Dendritic cell treated with granulocyte-macrophage colony-stimulating factor and Interleukin-4, amounts not matched to agents 40 ng/mL and 50 ng/mL, for 4 days (primary cell): Measurements from ENCODE around the gene PODXL.

Experiments used
- H3K27ac Mint-ChIP-seq: one replicate; pipeline ENCODE4 v1.8.0; 2022; ENCODE audit warnings: mild to moderate bottlenecking, mixed read lengths
- H3K27me3 Mint-ChIP-seq: one replicate; pipeline ENCODE4 v1.8.0; 2022; ENCODE audit warnings: mild to moderate bottlenecking, mixed read lengths
- H3K36me3 Mint-ChIP-seq: one replicate; pipeline ENCODE4 v1.8.0; 2022; ENCODE audit warnings: low read depth, mixed read lengths
- H3K4me1 Mint-ChIP-seq: one replicate; pipeline ENCODE4 v1.8.0; 2022; ENCODE audit warnings: low read depth, mixed read lengths
- H3K4me3 Mint-ChIP-seq: one replicate; pipeline ENCODE4 v1.8.0; 2022; ENCODE audit warnings: mild to moderate bottlenecking, moderate library complexity, mixed read lengths
- H3K9me3 Mint-ChIP-seq: one replicate; pipeline ENCODE4 v1.8.0; 2022; ENCODE audit warnings: mixed read lengths
- intact Hi-C: fragments of 100-400 bp; cut with micrococcal nuclease; formaldehyde crosslinking; loops from one replicate; pipeline ENCODE4 v1.15.0; 2022

Gene PODXL

DNA sequence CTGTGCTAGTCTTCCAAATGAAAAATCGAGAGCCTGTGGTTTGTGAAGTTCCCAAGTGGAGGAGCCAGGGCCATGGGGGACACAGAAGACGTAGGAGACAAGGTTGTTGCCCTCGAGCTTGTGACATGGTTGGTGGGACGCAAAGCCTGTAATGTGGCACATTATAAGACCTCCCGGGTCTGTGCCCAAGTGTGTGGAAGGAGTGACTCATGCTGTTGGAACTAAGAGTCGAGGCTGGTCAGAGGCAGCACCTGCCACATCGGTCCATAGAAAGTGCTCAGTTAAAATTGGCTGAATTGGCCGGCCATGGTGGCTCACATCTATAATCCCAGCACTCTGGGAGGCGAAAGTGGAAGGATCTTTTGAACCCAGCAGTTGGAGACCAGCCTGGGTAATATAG lies 27.0 kb upstream of the PODXL start:
- peaks cover 4% of the 10 kb centered on the region for H3K27me3 Mint-ChIP-seq
- H3K4me3 Mint-ChIP-seq, result no peak overlapping the region
- no peaks in the 10 kb centered on the region for H3K9me3 Mint-ChIP-seq
- no peak overlapping the region for H3K27ac Mint-ChIP-seq
- H3K36me3 Mint-ChIP-seq, result no peaks in the 10 kb centered on the region
- H3K4me1 Mint-ChIP-seq, result no peaks in the 10 kb centered on the region
- intact Hi-C loops, result no loop called here

DNA sequence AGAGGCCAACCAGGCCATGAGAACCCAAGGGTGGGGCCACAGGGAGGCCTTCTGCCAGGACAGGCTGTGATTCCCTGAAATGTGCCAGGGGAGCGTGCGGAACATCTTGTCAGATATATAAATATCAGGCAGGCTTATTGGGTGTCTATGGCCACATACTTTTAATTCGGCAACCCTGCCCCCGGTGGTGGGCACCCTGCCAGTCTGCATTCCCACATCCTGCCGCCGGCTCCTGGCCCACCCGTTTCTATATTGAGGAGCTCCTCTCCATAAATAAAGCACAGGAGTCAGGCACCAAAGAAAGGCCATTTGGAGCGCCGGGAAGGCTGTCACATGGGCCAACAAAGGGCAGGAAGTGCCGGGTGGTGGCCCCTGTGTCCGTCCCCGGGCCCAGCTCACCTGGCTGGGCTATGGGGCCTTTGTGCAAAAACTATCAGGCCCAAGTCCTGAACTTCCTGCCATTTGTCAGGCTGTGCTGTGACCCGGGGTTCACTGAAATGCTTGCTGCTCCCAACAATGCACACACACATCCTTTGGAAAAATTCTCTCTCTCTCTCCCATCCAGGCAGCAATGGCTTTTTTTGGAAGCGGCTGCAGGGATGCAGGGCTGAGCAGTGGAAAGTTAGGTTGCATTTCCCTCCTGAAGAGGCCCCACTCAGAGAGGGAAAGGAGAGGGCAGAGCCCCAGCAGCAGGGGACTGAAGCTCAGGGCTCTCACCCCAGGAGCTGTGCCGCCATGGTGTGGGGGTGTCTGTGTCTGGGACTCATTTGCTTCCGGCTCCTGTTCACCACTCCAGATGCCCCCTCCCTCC lies 25.0 kb upstream of the PODXL start:
- no peaks in the 10 kb centered on the region for H3K9me3 Mint-ChIP-seq
- no peak overlapping the region for H3K27ac Mint-ChIP-seq
- H3K27me3 Mint-ChIP-seq, result peaks cover 4% of the 10 kb centered on the region
- intact Hi-C loops, result no loop called here
- no peaks in the 10 kb centered on the region for H3K36me3 Mint-ChIP-seq
- H3K4me1 Mint-ChIP-seq, result no peaks in the 10 kb centered on the region
- no peak overlapping the region for H3K4me3 Mint-ChIP-seq

DNA sequence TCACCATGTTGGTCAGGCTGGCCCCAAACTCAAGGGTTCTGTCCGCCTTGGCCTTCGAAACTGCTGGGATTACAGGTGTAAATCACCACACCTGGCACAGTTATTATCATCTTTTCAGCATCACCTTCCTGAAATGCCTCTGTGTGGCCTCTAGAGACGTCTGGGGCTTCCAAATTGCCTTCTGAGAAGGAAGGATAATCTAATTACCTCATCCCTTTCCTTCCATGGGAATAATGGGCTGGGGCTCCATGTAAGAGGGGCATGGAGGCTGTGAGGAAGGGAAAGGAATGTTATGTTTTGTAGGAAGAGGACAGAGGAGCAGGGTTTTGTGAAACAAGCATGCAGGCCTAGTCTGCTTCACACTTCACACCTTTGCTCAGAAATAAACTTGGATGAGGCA lies 22.2 kb upstream of the PODXL start:
- no peak overlapping the region for H3K4me3 Mint-ChIP-seq
- H3K4me1 Mint-ChIP-seq, result no peaks in the 10 kb centered on the region
- no peaks in the 10 kb centered on the region for H3K36me3 Mint-ChIP-seq
- no peaks in the 10 kb centered on the region for H3K9me3 Mint-ChIP-seq
- no peak overlapping the region for H3K27ac Mint-ChIP-seq
- intact Hi-C loops, result no loop called here
- peaks cover 4% of the 10 kb centered on the region for H3K27me3 Mint-ChIP-seq

DNA sequence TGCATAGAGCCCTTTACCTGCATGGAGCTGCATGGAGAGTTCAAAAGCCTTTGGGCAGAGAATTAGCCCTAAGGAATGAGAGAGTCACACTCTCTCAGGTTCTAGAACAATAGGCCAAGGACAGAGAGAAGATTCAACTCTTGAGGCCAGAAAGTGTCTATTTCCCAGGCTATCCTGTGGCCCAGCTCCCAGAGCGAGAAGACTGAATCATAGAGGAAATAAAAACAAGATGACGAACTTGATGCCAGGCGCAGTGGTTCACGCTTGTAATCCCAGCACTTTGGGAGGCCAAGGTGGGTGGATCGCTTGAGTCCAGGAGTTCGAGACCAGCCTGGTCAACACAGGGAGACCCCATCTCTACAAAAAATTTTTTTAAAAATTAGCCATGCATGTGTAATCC lies 18.3 kb upstream of the PODXL start:
- intact Hi-C loops, result no loop called here
- Mint-ChIP-seq H3K9me3 (no peaks in the 10 kb centered on the region), H3K36me3 (no peaks in the 10 kb centered on the region), H3K27ac (no peak overlapping the region), H3K27me3 (peaks cover 2% of the 10 kb centered on the region), H3K4me1 (no peaks in the 10 kb centered on the region), H3K4me3 (no peak overlapping the region)

DNA sequence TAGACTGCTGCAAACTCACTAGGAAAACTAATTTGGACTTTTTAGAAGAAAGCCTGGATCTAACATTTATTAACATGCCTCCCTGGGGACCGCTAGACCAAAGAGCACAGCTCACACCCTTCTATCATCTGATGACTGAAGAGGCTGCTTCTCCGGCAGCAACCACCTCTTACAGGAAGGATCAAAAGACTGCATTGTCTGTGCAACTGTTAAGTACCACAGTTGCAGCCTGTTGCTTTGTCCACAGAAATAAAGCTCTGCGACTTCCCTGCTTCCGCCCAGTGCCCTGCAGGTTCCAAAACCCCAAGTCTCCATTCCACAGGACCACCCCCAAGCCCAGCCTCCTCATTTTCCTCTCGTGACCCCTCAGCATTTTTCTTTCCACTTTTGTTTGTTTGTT lies 14.0 kb upstream of the PODXL start:
- Mint-ChIP-seq H3K27me3 (peaks cover 2% of the 10 kb centered on the region), H3K9me3 (no peaks in the 10 kb centered on the region), H3K4me3 (no peak overlapping the region), H3K36me3 (no peaks in the 10 kb centered on the region), H3K4me1 (no peaks in the 10 kb centered on the region), H3K27ac (no peak overlapping the region)
- intact Hi-C loops, result no loop called here

DNA sequence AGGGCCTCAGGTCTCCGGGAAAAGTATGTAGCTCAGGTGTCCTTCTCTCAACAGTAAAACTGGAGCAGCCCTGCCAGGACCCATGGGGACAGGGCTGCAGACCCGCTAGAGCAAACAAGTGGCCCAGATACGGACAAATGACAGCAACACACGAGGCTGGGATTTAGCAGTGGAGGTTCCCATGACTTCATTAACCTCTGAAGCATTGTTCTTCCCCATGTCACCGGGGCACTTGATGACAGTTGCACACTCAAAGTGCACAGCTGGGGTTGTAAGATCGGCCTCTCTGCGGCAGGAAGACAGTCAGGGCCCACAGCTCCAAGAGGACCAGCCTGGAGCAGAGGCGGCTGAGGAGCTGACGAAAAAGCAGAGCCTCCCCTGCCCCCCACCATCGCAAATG lies 12.5 kb upstream of the PODXL start:
- intact Hi-C loops, result no loop called here
- no peak overlapping the region for H3K4me3 Mint-ChIP-seq
- peaks cover 2% of the 10 kb centered on the region for H3K27me3 Mint-ChIP-seq
- no peaks in the 10 kb centered on the region for H3K36me3 Mint-ChIP-seq
- no peak overlapping the region for H3K27ac Mint-ChIP-seq
- H3K4me1 Mint-ChIP-seq, result no peaks in the 10 kb centered on the region
- H3K9me3 Mint-ChIP-seq, result no peaks in the 10 kb centered on the region

DNA sequence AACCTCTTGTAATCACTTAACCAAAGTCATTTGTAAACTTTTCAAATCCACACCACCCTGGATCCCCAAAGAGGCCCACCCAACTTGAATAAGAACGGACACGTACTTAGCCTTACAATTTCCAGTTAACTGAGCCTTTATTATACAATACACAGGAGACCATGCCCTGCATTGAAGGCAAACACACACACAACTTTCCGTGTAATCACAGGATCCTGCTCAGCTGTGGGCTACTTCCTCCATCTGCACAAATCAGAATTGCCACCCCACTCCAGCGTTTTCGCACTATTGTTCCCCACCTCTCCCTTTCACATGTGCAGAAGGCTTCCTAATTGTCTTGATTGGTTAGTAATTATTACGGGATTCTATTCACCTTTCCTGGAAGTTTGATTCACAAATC lies 12.1 kb upstream of the PODXL start:
- no peaks in the 10 kb centered on the region for H3K36me3 Mint-ChIP-seq
- intact Hi-C loops, result no loop called here
- H3K9me3 Mint-ChIP-seq, result no peaks in the 10 kb centered on the region
- H3K27ac Mint-ChIP-seq, result no peak overlapping the region
- no peak overlapping the region for H3K4me3 Mint-ChIP-seq
- no peaks in the 10 kb centered on the region for H3K4me1 Mint-ChIP-seq
- H3K27me3 Mint-ChIP-seq, result peaks cover 3% of the 10 kb centered on the region

DNA sequence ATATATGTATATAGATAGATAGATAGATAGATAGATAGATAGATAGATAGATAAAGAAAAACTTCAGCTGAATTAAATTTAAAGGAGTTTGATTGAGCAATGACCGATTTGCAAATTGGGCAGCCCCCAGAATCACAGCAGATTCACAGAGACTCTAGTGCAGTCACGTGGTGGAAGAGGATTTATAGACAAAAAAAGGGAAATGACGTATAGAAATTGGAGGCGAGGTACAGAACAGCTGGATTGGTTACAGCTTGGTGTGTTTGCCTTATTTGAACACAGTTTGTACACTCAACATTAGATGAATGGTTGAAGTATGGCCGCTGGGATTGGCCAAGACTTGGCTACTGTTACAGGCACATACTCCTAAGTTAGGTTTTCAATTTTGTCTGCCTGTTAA lies 8.2 kb upstream of the PODXL start:
- Mint-ChIP-seq H3K27me3 (peaks cover 11% of the 10 kb centered on the region), H3K4me1 (no peaks in the 10 kb centered on the region), H3K4me3 (no peak overlapping the region), H3K9me3 (no peaks in the 10 kb centered on the region), H3K27ac (no peak overlapping the region), H3K36me3 (no peaks in the 10 kb centered on the region)
- intact Hi-C loops, result no loop called here

DNA sequence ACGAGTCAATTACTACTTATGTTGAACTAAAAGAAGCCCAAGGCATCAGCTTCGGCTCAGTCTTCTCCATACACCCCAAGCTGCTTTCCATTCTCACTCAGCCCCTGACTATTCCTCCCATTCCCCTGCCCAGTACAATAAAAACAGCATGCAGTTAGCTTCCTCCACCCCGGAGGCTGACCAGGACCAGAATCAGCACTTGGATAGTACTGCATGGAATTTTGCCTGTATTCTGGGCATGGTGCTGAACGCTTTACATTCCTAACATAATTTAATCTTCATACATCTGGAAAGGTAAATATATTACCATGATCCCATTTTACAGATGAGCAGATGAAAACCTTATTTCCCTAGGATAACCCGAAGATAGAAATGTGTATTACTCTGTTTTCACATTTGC lies 7.5 kb upstream of the PODXL start:
- Mint-ChIP-seq H3K27ac (no peak overlapping the region), H3K27me3 (peaks cover 19% of the 10 kb centered on the region), H3K4me3 (no peak overlapping the region), H3K4me1 (no peaks in the 10 kb centered on the region), H3K36me3 (no peaks in the 10 kb centered on the region), H3K9me3 (no peaks in the 10 kb centered on the region)
- intact Hi-C loops, result no loop called here

DNA sequence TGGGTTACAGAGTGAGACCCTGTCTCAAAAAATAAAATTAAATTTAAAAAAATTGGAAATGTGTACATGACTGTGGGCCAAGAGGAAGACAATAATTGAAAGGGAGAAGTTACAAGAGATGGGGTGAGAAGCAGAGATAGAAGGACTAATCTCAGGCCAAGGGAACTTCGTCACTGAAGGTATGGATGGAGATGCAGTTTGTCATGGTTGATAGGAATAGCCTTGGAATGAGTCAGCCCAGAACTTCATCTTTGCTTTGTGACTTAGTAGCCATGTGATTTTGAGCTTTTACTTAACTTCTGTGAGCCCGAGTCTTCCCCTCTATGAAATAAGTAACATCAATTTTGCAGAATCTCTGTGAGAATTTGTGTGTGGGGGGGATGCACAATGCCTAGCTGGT lies 6.5 kb upstream of the PODXL start:
- no peak overlapping the region for H3K4me3 Mint-ChIP-seq
- H3K27me3 Mint-ChIP-seq, result peaks cover 26% of the 10 kb centered on the region
- H3K4me1 Mint-ChIP-seq, result no peaks in the 10 kb centered on the region
- no peak overlapping the region for H3K27ac Mint-ChIP-seq
- intact Hi-C loops, result no loop called here
- H3K9me3 Mint-ChIP-seq, result no peaks in the 10 kb centered on the region
- H3K36me3 Mint-ChIP-seq, result no peaks in the 10 kb centered on the region

DNA sequence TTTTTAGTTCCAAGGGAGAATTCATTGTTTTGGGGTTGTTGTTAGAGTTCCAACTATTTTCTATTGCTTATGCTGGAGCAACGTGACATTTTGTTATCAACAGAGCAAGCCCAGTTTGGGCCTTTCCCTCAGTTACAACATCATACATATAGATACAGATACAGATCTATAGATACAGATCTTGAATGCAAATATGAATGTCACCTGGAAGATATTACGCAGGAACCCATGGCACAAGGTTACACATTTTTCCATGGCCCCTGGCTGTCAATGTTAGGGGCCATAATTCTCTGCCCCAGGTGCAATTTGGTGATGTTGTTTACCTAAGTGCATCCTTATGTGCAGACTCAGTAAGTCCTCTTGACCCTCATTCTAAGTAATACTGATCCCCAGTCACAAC lies 3.6 kb upstream of the PODXL start:
- H3K27ac Mint-ChIP-seq, result no peak overlapping the region
- intact Hi-C loops, result no loop called here
- H3K4me1 Mint-ChIP-seq, result peaks cover 10% of the 10 kb centered on the region
- no peaks in the 10 kb centered on the region for H3K36me3 Mint-ChIP-seq
- H3K27me3 Mint-ChIP-seq, result peaks cover 47% of the 10 kb centered on the region
- no peaks in the 10 kb centered on the region for H3K9me3 Mint-ChIP-seq
- H3K4me3 Mint-ChIP-seq, result no peak overlapping the region

DNA sequence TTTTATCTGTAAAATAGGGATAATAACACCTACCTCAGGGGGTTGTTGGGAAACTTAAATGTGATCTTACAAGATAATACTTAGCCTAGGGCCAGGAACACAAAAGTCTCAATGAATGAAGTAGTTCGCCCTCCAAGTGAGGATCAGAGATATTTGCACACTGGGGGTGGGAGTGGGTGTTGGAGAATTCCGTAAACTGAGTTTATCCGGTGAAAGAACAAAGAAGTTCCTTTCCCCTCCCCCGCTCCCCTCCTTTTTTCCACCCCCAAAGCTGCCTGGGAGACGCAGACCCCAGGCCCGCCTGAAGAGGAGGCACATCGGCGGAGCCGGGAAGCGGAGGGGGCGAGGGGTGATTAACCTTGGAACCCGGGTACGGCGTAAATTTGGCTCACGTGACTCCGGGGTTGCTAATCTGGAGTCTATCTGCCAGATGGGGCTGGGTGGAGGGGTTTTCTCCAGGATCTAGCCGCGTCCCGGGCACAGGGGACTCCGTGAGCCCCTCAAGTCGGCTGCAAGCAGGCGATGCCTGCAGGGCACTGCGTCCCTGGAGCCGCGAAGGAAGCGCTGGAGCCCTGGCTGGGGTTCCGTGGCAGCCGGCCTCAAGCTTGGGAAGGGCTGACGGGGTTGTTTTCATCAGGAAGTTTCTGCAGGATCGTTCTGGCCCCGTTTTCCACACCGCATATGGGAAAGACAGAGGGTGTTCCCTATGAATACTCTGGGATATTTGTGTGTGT lies 1.4 kb upstream of the PODXL start:
- intact Hi-C loops, result no loop called here
- Mint-ChIP-seq H3K27ac (no peak overlapping the region), H3K27me3 (peaks cover 66% of the 10 kb centered on the region), H3K36me3 (no peaks in the 10 kb centered on the region), H3K4me1 (peaks cover 14% of the 10 kb centered on the region), H3K4me3 (no peak overlapping the region), H3K9me3 (no peaks in the 10 kb centered on the region)

DNA sequence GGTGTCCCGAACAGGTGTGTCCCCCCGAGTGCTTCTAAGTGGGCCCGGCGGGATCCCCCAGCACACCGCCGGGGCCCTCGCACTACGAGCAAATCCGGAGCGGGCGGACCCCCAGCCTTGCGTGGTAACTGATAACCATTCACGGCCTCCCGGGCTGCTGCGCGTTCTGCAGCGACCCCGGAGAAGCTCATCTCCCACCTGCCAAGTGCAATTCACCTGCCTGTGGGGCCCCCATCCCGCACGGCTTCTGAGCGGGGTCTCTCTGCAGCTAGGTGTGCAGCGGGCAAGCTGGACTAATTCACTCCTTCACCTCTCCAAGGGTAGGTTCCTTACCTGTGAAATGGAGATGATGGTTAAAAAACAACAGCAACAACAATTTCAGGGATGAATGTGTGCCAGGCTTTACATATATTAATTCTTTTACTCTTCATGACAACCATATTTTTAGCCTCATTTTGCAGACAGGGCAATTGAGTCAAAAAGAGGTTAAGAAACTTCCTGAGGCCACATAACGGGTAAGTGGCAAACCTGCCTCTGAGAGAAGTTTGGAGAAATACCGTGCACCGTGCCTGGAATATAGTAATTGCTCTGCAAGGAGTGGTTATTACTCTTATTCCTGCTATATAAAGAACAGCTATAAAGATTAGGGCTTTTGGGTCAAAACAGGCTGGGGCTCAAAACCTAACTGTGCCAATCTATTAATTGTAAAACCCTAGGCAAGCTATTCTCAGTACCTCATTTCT lies 652 bp upstream of the PODXL start:
- intact Hi-C loops, result no loop called here
- Mint-ChIP-seq H3K27ac (no peak overlapping the region), H3K36me3 (no peaks in the 10 kb centered on the region), H3K9me3 (no peaks in the 10 kb centered on the region), H3K27me3 (peaks cover 72% of the 10 kb centered on the region), H3K4me3 (peak overlapping the region; percentile 37), H3K4me1 (peaks cover 14% of the 10 kb centered on the region)

DNA sequence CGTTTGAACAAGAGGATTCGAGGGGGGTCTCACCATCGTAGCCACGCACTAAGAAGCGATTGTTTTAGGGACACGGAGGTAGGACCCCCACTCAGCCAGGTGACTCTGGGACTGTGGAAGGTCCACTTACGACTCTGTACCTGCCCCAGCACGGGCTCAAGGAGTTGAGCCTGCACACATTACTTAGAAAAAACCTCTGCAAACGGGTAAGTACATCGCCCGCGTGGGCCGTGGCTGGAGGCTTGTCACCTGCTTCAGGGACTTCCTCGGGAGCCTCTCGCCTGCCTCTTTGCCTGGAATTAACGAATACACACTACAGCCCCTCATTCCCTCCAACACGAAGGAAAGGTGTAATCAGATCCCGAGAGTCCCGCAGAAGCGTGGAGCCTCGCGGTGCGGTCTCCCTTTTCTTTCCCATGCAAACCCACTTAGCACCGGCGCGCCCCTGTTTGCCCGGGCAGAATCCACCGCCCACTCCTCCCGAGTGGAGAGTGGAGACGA lies 826 bp downstream of the PODXL start:
- peak overlapping the region; percentile 77 for H3K4me3 Mint-ChIP-seq
- no peaks in the 10 kb centered on the region for H3K9me3 Mint-ChIP-seq
- peaks cover 14% of the 10 kb centered on the region for H3K4me1 Mint-ChIP-seq
- intact Hi-C loops, result no loop called here
- peaks cover 69% of the 10 kb centered on the region for H3K27me3 Mint-ChIP-seq
- H3K36me3 Mint-ChIP-seq, result no peaks in the 10 kb centered on the region
- peak overlapping the region; percentile 54 for H3K27ac Mint-ChIP-seq
